GM21381 (cell line): Measurements from ENCODE around the gene OR8K1.

Source experiments
- ATAC-seq: cut with Tn5 transposase; IDR thresholded peaks from one replicate; pipeline ENCODE4 v1.9.1; 2021; ENCODE audit warnings: mild to moderate bottlenecking, moderate library complexity; ENCODE audit not compliant: unreplicated experiment

Gene OR8K1

GRCh38 chr11:56345739-56346138 lies at the start of gene OR8K1:
TSS of gene OR8K1 (plus strand) at chr11:56346039. CDS start at chr11:56346039, 0 bp downstream.
- no peak for ATAC-seq

- ATAC-seq = no peak
Observed at GRCh38 chr11:56296898-56297297, 48.9 kb upstream of the OR8K1 start.

GRCh38 chr11:56307836-56308235 lies 38.0 kb upstream of the OR8K1 start:
- no peak for ATAC-seq

- no peak for ATAC-seq
Observed at GRCh38 chr11:56314844-56315243, 31.0 kb upstream of the OR8K1 start, which contains the start of gene OR8K3. TSS of gene OR8K3 (plus strand) at chr11:56315144. CDS start at chr11:56318307, 3,163 bp downstream.

GRCh38 chr11:56331861-56332491 lies 13.9 kb upstream of the OR8K1 start:
- ATAC-seq = no peak

GRCh38 chr11:56333156-56333555 lies 12.7 kb upstream of the OR8K1 start:
- no peak for ATAC-seq

GRCh38 chr11:56340289-56340688 lies 5.5 kb upstream of the OR8K1 start:
- no peak for ATAC-seq

- no peak for ATAC-seq
Observed at GRCh38 chr11:56353991-56354390, 8.2 kb downstream of the OR8K1 start, which contains the start of gene OR8J1. TSS of gene OR8J1 (plus strand) at chr11:56354291. CDS start at chr11:56360247, 5,956 bp downstream.

GRCh38 chr11:56375324-56375723 lies 29.5 kb downstream of the OR8K1 start, which contains the start of gene OR8U1:
TSS of gene OR8U1 (plus strand) at chr11:56375624. CDS start at chr11:56375624, 0 bp downstream.
- ATAC-seq = no peak

- no peak for ATAC-seq
Observed at GRCh38 chr11:56380120-56380519, 34.3 kb downstream of the OR8K1 start.

- no peak for ATAC-seq
Observed at GRCh38 chr11:56394381-56394780, 48.5 kb downstream of the OR8K1 start.

GRCh38 chr11:56396047-56396446 lies 50.2 kb downstream of the OR8K1 start:
- ATAC-seq = no peak
